RPMI8226 (cell line): Measurements from ENCODE around the gene C1orf116.
"Not testable (repeated sequence)": the region's sequence is repeated elsewhere in the genome, so short reads cannot be mapped to it uniquely, and the experiment has no call there.

Experiments
- DNase-seq: peaks from one replicate; pipeline ENCODE4 v3.0.0-alpha.2; 2015

The C1orf116 gene

DNA sequence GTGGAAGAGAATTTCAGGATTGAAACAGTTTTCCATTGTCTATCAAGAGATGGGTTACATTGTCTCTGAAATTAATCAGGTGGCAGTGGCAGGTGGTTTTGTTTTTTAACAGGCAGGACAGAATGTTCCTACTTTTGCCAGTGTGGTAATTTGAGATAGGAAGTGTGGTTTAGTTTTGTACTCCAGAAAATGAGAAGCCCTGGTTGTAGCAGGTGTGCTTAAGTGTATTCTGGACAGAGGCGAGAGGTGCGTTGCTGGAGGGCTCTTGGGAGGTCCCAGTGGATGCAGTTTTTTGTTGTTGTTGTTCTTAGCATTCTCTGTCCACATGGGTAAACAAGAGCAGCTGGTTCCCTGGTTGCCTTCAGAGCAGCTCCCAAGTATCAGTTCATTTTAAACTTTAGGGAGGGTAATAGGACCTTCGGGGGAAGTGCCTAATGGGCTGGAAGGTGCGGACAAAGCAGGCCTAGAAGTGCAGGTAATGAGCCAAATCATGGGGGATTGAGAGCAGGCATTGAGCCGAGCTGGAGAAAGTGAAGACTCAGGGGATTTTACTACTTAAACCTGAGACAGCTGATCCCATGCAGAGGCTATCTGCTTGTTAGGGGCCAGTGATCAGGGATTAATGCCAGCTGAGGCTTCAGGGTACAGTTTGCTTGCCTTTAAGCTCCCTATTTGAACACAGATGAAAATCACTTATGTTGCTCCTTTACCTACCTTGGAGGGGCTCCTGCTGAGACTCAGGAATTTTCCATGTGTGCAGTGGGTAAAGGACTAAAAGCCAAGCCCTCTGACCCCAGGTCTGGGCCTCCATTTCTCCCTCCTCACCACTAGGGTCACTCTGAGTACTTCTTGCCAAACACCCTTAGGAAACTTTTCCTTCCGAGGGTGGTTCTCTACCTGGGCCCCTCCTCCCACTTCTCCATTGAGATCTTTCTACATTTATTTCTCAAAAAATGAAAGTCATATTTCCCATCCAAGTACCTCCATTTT is 26.6 kb upstream of the C1orf116 start:
- no peak for DNase-seq

DNA sequence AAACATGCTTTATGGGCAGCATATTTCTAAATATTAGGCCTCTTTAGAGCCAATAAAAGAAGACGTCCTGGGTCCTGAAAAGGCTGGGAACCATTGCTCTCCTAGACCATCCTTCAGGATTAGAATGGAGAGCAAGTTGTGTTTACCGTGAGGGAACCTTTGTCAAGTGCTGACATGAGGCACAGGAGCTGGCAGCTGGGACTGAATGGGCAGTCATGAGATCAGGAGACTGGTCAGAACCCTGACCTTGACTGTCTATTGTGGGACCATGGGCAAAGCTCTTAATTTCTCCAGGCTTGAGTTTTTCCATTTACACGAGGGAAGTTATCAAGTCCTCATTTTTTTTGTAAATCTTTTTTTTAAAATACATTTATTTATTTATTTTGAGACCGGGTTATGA is 25.7 kb upstream of the C1orf116 start:
- no peak for DNase-seq

GRCh38 chr1:207056673-207057072 is 24.1 kb upstream of the C1orf116 start:
- DNase-seq = no peak

- DNase-seq = no peak
Measured at GRCh38 chr1:207055386-207056001, 22.9 kb upstream of the C1orf116 start.

- no peak for DNase-seq
Measured at GRCh38 chr1:207054491-207054890, 21.9 kb upstream of the C1orf116 start.

- DNase-seq = peak; percentile 82
Measured at GRCh38 chr1:207052911-207053769, 20.6 kb upstream of the C1orf116 start, which contains the start of gene PFKFB2. Gene PFKFB2, plus strand, starts transcription at chr1:207053275. Its CDS starts 1,443 bp downstream, at chr1:207054718.

DNA sequence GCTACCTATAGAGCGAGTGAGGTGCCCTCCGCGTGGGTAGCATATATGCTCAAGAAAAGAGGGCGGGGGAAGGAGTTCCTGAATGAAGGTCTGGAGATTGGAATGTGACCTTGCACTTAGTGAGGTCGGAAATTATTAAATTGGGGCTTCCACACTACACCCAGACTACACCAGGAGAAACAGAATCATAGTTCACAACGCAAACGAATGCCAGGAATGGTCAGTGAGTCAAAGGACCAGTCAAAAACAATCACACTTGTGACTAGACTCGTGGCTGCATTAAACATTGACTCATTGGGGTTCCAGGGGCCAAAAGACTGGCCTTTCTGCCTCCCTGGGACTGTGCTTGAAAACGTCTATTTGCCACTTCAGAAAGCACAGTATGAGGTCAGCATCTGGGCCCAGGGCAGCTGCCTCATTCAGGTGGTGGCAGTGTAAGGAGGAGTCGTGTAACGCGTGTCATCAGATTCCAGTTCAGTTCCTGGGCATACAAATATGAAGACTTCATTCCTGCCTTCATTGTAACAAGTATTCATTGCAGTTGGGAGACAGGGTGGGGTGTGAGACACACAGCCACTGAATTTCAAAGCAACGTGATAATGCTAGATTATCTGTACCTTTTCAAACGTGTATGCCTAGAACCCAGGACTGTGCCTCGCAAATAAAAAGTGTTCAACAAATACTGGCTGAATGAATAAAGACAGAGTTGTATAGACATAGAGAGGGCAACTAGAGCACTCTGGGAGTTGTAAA is 18.8 kb upstream of the C1orf116 start, which contains the start of gene YOD1:
TSS of gene YOD1 (minus strand) at position 18 of the 753 bp plus-strand sequence. CDS start 178 bp downstream, outside the sequence.
- DNase-seq = no peak

DNA sequence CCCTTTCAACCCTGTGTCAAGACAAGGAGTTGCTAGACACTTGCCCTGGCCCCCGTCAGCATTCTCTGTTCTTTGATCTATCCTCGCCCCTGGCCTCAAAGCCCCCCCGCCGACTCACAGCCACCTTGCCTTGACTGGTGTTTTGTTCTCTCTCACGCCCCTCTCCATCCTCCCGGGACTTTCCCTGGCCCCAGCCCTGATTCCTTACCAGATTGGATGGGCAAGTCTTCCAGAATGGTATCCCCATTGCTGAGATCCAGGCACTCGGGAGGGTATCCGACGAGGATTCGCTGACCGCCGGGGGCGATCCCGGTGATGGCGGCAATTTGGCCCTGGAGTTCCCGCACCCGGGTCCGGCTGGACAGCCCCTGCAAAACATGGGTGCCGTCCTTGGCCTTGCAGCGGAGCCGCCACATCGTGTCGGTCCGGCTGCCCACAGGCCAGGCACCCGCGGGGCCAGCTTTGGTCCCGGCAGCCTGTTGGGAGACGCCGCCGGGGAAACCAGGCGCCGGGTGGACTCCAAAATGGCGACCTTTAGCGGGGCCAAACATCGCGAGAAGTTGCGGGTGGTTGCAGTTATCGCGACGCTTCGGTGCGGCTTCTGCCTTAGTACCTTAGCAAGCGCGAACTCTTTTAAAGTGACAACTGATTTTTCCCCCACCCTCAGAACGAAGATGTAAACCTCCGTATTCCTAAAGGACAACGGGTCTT is 18.1 kb upstream of the C1orf116 start:
- DNase-seq = peak; percentile 92

DNA sequence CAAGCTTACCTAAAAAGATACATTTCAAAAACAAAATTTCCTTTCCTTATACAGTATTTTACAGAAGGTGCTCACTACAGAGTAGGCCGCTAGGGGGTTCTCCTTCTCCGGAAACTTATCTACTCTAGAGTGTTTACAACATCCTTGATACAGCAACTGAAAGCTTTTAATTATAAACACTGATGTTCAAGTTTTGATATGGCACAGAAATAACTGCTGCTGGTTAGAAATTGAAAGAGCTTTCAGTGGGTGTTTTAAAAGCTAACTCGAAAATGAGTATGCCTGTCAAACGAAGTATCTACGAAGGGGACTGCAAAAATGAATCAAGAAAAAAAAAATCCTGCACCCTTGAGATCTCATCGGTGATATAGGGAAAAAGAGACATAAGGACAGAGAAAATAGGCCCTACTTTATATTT is 17.4 kb upstream of the C1orf116 start:
- DNase-seq = peak; percentile 75

- no peak for DNase-seq
Measured at GRCh38 chr1:207049514-207049913, 17.0 kb upstream of the C1orf116 start.

DNA sequence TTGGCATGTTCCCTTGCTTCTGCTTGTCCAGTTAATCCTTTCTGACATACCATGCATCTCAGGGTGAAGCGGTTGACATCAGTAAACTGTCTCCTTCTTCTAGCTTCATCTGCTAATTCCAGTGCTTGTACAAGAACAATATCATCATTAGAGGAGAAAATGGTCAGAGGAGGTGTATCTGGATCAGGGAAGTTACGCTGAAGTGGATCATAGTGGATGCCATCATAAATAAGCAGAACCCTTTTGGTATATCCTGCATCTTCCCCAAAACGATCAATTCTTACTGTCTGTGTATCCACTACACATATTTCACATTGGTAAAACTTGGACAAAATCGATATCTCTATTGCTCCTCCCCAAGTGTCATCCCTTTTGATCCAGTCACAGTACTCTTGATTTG is 16.5 kb upstream of the C1orf116 start:
- no peak for DNase-seq

DNA sequence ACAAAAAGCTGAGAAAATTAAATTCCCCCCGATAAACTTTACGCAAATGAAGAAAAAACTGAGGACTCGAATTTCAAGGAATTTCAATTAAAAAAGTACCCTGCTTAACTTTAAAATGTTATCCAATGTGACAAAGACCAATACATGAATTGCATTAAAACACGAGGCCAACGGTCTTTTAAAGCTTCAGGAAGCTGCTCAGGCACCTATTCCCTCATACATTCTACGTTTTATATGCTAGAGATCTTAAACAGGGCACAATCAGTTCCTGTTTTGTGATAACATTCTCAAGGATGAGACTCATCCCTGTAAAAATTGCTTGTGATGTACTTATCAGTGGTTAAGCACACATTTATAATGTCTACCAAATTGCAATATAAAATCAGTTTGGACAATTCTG is 15.5 kb upstream of the C1orf116 start:
- no peak for DNase-seq

DNA sequence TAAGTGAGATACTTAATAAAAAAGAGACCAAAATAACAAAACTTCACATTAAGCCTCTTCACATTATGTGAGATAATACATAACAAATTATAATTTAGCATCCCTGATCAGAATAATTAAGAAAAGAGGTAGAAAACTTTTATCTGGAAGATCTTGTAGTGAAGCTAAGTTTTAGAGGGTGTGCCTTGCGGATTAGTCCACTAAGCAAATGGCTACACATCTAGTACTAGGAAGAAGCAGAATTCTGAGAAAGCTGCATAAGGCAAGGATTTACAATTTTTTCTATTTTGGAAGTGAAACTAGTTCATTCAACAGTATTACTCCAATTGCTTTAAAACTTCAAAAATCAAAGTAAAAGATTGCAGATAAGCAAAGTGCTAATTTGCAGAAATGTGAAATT is 14.9 kb upstream of the C1orf116 start:
- DNase-seq = no peak

GRCh38 chr1:207045453-207045852 is 12.9 kb upstream of the C1orf116 start:
- no peak for DNase-seq

GRCh38 chr1:207041397-207041796 is 8.8 kb upstream of the C1orf116 start:
- DNase-seq = not testable (repeated sequence)

DNA sequence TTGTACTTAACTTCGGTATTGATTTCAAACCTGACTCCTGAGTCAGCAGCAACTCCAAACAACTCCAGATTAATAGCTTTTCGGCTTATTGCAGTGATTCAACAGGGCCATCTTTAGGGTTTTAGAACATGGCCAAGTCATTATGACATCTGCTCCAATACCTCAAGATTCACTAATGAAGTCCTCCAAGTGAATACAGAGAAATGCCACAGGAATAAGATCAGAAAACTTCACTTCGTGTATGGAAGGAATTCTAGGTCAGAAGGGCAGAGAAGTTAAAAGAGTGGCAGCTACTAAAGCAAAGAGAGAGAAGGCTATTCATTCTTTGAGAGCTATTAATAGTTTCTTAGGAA is 7.6 kb upstream of the C1orf116 start:
- DNase-seq = no peak

DNA sequence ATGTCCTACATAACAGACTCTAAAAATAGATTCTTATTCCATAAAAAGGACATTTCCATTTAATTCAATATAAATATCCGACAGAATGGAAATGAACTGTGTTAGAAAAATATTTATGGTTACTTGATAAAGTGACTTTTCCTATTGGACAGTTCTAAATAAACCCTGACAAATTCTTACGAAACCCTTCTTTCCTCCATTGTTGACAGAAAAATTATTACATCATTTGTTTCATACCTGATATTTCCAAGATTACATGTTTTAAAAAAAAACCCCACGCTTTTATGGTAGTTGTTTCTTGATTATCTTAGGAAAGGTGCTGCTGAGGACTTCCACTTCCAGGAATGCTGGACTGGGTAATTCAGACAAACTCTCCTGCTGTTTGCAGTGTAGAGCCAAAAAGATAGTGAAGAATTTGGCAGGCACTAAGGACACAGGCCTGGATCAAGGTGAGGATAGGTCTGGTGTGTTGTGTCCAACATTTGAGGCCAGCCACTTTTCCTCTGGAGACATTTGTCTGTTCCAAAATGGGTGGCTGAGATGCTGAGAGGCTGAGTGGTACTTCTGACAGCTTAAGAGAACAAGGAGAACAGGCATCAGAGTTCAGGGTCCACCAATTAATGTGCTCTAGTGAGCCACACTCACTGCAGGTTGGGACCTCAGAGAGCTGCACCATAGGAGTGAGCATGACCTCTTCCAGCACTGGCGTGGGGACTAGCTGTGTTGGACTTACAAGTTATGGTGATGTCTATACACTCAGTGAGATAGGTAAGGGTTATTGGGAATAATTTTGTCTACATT is 7.0 kb upstream of the C1orf116 start:
- no peak for DNase-seq

- DNase-seq = no peak
Measured at GRCh38 chr1:207036865-207037264, 4.3 kb upstream of the C1orf116 start.

DNA sequence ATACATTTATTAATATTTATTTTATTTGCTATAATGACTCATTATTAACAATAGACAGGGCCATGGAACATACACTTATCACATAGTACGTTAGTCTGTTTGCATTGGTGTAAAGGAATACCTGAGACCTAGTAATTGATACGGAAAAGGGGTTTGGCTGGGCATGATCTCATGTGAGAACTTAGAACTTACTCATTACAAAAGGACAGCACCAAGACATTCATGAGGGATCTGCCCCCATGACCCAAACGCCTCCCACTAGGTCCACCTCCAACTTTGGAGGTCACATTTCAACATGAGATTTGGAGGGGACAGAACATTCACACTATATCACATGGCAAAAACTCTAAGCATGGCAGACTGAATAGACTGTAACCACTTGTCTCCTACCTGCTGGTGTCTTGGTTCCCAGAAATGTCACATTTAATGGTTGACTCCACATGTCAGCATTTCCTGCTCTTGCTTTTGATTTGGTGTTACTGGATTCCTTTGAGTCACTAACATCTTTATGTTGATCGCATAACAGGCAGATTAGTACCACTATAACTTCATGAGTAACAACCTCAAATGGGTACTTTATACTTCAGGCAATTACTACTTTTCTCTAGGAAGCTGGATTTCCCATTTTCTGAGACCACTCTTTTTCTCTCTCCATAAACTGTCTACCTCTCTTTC is 3.5 kb upstream of the C1orf116 start:
- no peak for DNase-seq

DNA sequence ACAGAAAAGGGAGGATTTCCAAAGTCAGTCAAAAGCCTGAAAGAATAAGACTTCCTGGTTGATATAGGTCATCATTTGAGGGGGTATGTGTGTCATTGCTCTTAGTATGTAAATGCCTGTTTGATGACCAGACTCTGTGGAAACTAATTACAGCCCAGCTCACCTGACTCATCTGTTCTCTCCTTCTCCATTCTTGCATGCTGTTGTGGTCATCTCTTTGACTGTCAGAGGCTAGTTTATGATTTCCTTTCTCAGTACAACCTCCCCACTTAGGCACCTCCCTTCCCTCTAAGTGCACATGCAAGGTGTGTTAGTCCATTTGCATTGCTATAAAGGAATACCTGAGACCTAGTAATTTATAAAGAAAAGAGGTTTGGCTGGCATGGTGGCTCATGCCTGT is 2.4 kb upstream of the C1orf116 start:
- DNase-seq = no peak
